GM18517 (cell line): Measurements from ENCODE around the gene SPAG7.

Source experiments
- ATAC-seq: cut with Tn5 transposase; IDR thresholded peaks from one replicate; pipeline ENCODE4 v1.9.1; 2021; ENCODE audit warnings: mild to moderate bottlenecking, moderate library complexity; ENCODE audit not compliant: unreplicated experiment

SPAG7 gene

GRCh38 chr17:4967539-4968485 lies at the start of gene SPAG7:
Gene SPAG7 (minus strand): TSS chr17:4967817. CDS start chr17:4967804, 13 bp downstream.
- peak; percentile 66 for ATAC-seq

- ATAC-seq: no peak
These were observed 46.7 kb upstream of the SPAG7 start for GRCh38 chr17:5014357-5014756.

GRCh38 chr17:5011928-5012327 lies 44.3 kb upstream of the SPAG7 start:
- no peak for ATAC-seq

- no peak for ATAC-seq
These were observed 35.7 kb upstream of the SPAG7 start for GRCh38 chr17:5003214-5003867.

GRCh38 chr17:5002121-5002788 lies 34.6 kb upstream of the SPAG7 start:
- ATAC-seq: no peak

- ATAC-seq: no peak
These were observed 32.6 kb upstream of the SPAG7 start for GRCh38 chr17:5000237-5000639.

- no peak for ATAC-seq
These were observed 31.9 kb upstream of the SPAG7 start for GRCh38 chr17:4999430-5000093.

- ATAC-seq: no peak
These were observed 31.3 kb upstream of the SPAG7 start for GRCh38 chr17:4998732-4999429.

GRCh38 chr17:4998027-4998731 lies 30.6 kb upstream of the SPAG7 start:
- no peak for ATAC-seq

- peak; percentile 85 for ATAC-seq
These were observed 29.8 kb upstream of the SPAG7 start, which contains the start of the genes INCA1 and KIF1C for GRCh38 chr17:4997302-4998026. Gene INCA1 (minus strand): TSS chr17:4997522. CDS start chr17:4994437, 3,085 bp downstream. Gene KIF1C (plus strand): TSS chr17:4997950. CDS start chr17:5000247, 2,297 bp downstream.

GRCh38 chr17:4994081-4994595 lies 26.5 kb upstream of the SPAG7 start:
- no peak for ATAC-seq

GRCh38 chr17:4987767-4988567 lies 20.4 kb upstream of the SPAG7 start:
- no peak for ATAC-seq

- ATAC-seq: peak; percentile 69
These were observed 19.5 kb upstream of the SPAG7 start, which contains the start of gene CAMTA2 for GRCh38 chr17:4986951-4987766. Gene CAMTA2 (minus strand): TSS chr17:4987675. CDS start chr17:4986222, 1,453 bp downstream.

GRCh38 chr17:4986403-4986802 lies 18.8 kb upstream of the SPAG7 start:
- no peak for ATAC-seq

GRCh38 chr17:4982305-4982704 lies 14.7 kb upstream of the SPAG7 start:
- no peak for ATAC-seq

GRCh38 chr17:4980644-4981216 lies 13.1 kb upstream of the SPAG7 start:
- ATAC-seq: no peak
